Fibroblast of villous mesenchyme (primary cell): ENCODE data around the gene CHD5. TPM values are rescaled to one million over a fixed set of nuclear protein-coding genes. Genes with fewer than 3 reads are reported as not detected.

ENCODE experiments used
- DNase-seq: peaks from one replicate; pipeline ENCODE4 v3.0.0-alpha.2; 2010; ENCODE audit warnings: low read depth
- H3K4me3 ChIP-seq: 2 replicates; pipeline ENCODE4 v1.5.1; 2011; ENCODE audit warnings: low read depth, mild to moderate bottlenecking, low read length
- total RNA-seq: library from RNA; depleted of rRNA; stranded (reverse); fragments of >200 nt; gene quantifications from 2 replicates; pipeline ENCODE4 v1.2.3, GENCODE V29; 2012
- TF ChIP-seq, protein P1 (sequence below): IDR thresholded peaks from 2 replicates; pipeline ENCODE4 v1.5.1; 2012; ENCODE audit warnings: low read depth, mild to moderate bottlenecking, low read length; ENCODE audit not compliant: insufficient read depth

CHD5 gene
- total RNA-seq, 1 donor: under 0.01 TPM

DNA sequence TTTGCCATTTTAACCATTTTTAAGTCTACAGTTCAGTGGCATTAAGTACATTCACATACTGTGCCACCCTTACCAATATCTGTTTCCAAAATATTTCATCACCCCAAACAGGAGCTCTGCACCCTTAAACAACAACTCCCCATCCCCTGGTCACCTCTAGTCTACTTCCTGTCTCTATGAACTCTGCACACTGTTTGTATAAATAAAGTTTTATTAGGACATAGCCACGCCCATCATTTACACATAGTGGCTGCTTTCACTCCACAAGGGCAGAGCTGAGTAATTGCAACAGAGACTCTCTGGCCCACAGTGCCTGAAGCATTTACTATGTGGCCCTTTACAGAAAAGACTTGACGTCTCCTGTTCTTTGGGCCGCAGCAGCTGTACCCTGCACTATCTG lies 104.4 kb downstream of the CHD5 start:
- TF ChIP-seq, protein P1, sequence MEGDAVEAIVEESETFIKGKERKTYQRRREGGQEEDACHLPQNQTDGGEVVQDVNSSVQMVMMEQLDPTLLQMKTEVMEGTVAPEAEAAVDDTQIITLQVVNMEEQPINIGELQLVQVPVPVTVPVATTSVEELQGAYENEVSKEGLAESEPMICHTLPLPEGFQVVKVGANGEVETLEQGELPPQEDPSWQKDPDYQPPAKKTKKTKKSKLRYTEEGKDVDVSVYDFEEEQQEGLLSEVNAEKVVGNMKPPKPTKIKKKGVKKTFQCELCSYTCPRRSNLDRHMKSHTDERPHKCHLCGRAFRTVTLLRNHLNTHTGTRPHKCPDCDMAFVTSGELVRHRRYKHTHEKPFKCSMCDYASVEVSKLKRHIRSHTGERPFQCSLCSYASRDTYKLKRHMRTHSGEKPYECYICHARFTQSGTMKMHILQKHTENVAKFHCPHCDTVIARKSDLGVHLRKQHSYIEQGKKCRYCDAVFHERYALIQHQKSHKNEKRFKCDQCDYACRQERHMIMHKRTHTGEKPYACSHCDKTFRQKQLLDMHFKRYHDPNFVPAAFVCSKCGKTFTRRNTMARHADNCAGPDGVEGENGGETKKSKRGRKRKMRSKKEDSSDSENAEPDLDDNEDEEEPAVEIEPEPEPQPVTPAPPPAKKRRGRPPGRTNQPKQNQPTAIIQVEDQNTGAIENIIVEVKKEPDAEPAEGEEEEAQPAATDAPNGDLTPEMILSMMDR: no peak

GRCh38 chr1:6074192-6074901 lies 105.8 kb downstream of the CHD5 start:
- no peak overlapping the region for H3K4me3 ChIP-seq
- TF ChIP-seq, protein P1: no peak
- DNase-seq: no peak

More for the DNA sequence above, 104.4 kb downstream of the CHD5 start:
- H3K4me3 ChIP-seq: no peak overlapping the region
- peak; percentile 6 for DNase-seq

- H3K4me3 ChIP-seq: no peak overlapping the region
- TF ChIP-seq, protein P1: no peak
- DNase-seq: no peak
These were observed 106.6 kb downstream of the CHD5 start for GRCh38 chr1:6073480-6074053.

GRCh38 chr1:6072774-6073479 lies 107.2 kb downstream of the CHD5 start:
- TF ChIP-seq, protein P1: no peak
- H3K4me3 ChIP-seq: no peak overlapping the region

DNA sequence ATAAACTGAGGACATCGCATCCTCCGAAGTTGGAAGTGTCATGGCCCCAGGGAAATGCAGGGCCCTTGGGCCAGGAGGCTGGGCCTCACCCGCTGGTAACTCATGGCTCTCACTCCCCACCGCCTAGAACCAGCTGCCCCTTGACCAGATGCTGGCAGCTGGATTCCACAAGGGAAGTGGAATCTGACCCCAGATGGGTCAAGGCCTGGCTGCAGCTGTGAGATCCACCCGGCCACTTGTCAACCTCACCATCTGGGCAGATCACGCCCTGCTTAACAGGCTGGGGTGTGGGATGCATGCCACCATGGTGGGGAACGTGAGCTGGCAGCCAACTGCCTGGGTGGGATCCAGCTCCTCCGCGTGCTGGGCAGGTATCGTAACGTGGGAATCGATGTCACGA lies 108.9 kb downstream of the CHD5 start:
- TF ChIP-seq, protein P1: no peak
- DNase-seq: no peak
- H3K4me3 ChIP-seq: no peak overlapping the region

More at GRCh38 chr1:6072774-6073479, 107.2 kb downstream of the CHD5 start:
- no peak for DNase-seq

DNA sequence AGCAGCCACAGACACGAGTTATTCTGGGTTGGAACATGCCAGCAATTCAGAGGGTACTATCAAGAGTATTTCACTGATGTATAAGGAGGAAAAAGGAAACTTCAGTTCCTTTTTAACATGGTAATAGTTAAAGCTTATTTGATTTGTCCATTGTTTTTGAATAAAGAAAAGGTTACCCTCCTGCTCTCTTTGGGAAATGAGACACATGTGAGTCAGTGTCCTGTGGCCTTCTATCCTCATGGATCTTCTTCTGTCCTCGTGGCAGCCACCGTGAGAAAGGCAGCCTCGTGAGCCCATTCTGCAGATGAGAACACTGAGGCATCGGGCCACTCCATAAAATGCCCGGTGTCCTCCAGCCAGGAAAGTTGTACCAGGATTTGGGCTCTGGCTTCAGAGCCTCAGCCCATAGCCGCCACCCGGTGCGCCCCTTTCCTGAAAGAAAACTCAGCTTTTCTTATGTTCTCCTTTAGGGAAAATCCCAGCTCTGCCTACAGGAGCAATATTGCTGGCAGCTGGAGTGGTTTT lies 109.6 kb downstream of the CHD5 start:
- TF ChIP-seq, protein P1: no peak
- no peak for DNase-seq
- H3K4me3 ChIP-seq: no peak overlapping the region
